IMR-90 (cell line): Measurements from ENCODE around the gene MPPED1. TPM values are rescaled to one million over a fixed set of nuclear protein-coding genes. Genes with fewer than 3 reads are reported as not detected.

Experiments used
- ATAC-seq: fragments of 200-7000 bp; cut with Tn5 transposase; 2 replicates; pipeline ENCODE4 v1.9.1; 2020; ENCODE audit warnings: low read depth, mild to moderate bottlenecking, moderate library complexity
- BruUV-seq: library from RNA; stranded (reverse); fragments of 400-500 nt; replicated peaks from 2 replicates; lab custom pipeline; 2021; lab: Mats Ljungman, UMichigan
- CTCF ChIA-PET: fragments of 300-600 bp; formaldehyde crosslinking; extraction: SDS; loops from one replicate; lab custom pipeline; 2021; ENCODE audit warnings: antibody characterized with exemption; lab: Yijun Ruan, JAX
- POLR2A ChIA-PET: fragments of 300-600 bp; sonication (Branson Sonifier 250); formaldehyde crosslinking; loops from one replicate; lab custom pipeline; 2022; ENCODE audit warnings: antibody characterized with exemption; ENCODE audit not compliant: unreplicated experiment; lab: Charles Lee
- DNase-seq: peaks from one replicate; pipeline ENCODE4 v3.0.0; 2013
- H2AFZ ChIP-seq: replicated peaks from 2 replicates; pipeline ENCODE3; 2013; ENCODE audit warnings: low read length, mild to moderate bottlenecking; ENCODE audit not compliant: poor library complexity
- H2AK5ac ChIP-seq: 2 replicates; pipeline ENCODE4 v1.6.1; 2013; ENCODE audit warnings: low read depth, low read length, inconsistent platforms
- H2AK9ac ChIP-seq: replicated peaks from 2 replicates; pipeline ENCODE3; 2013; ENCODE audit warnings: mild to moderate bottlenecking, low read depth, low read length, moderate library complexity; ENCODE audit not compliant: poor library complexity
- H2BK120ac ChIP-seq: 2 replicates; pipeline ENCODE4 v1.6.1; 2013; ENCODE audit warnings: low read depth, low read length, inconsistent platforms
- H2BK15ac ChIP-seq: 3 replicates; pipeline ENCODE4 v1.6.1; 2013; ENCODE audit warnings: low read depth, low read length, inconsistent platforms
- H2BK20ac ChIP-seq: 2 replicates; pipeline ENCODE4 v1.6.1; 2013; ENCODE audit warnings: low read depth, mild to moderate bottlenecking, inconsistent platforms, low read length, moderate library complexity
- H2BK5ac ChIP-seq: 2 replicates; pipeline ENCODE4 v1.6.1; 2013; ENCODE audit warnings: mild to moderate bottlenecking, low read depth, low read length, inconsistent platforms; ENCODE audit not compliant: poor library complexity, severe bottlenecking
- H3K14ac ChIP-seq: replicated peaks from 2 replicates; pipeline ENCODE4 v1.6.1; 2013; ENCODE audit warnings: low read depth, low read length, inconsistent platforms
- H3K18ac ChIP-seq: 2 replicates; pipeline ENCODE4 v1.6.1; 2013; ENCODE audit warnings: low read depth, low read length, control low read depth
- H3K23ac ChIP-seq: 2 replicates; pipeline ENCODE4 v1.6.1; 2013; ENCODE audit warnings: low read depth, low read length, inconsistent platforms
- H3K27ac ChIP-seq: 2 replicates; pipeline ENCODE4 v1.5.1; 2013; ENCODE audit warnings: mild to moderate bottlenecking, control low read depth, low read length; ENCODE audit not compliant: insufficient read depth
- H3K27me3 ChIP-seq: 2 replicates; pipeline ENCODE4 v1.6.1; 2013; ENCODE audit warnings: low read length; ENCODE audit not compliant: control insufficient read depth, insufficient read depth
- H3K36me3 ChIP-seq: 2 replicates; pipeline ENCODE4 v1.6.1; 2013; ENCODE audit warnings: low read length, mixed read lengths; ENCODE audit not compliant: control insufficient read depth, insufficient read depth
- H3K4ac ChIP-seq: 2 replicates; pipeline ENCODE4 v1.6.1; 2013; ENCODE audit warnings: low read depth, low read length, inconsistent platforms
- H3K4me1 ChIP-seq: 2 replicates; pipeline ENCODE4 v1.6.1; 2013; ENCODE audit warnings: low read length, mixed read lengths; ENCODE audit not compliant: control insufficient read depth, insufficient read depth
- H3K4me2 ChIP-seq: 2 replicates; pipeline ENCODE4 v1.6.1; 2013; ENCODE audit warnings: low read depth, mild to moderate bottlenecking, control low read depth, low read length, moderate library complexity
- H3K4me3 ChIP-seq: 2 replicates; pipeline ENCODE4 v1.5.1; 2013; ENCODE audit warnings: low read depth, mild to moderate bottlenecking, control low read depth, low read length, moderate library complexity; ENCODE audit not compliant: insufficient read depth
- H3K56ac ChIP-seq: 2 replicates; pipeline ENCODE4 v1.6.1; 2013; ENCODE audit warnings: low read length, inconsistent platforms; ENCODE audit not compliant: insufficient read depth; ENCODE audit errors: extremely low read depth
- H3K79me1 ChIP-seq, 2 experiments: 2 replicates each; pipeline ENCODE4 v1.6.1; 2013; ENCODE audit warnings: low read length in 2 of 2, inconsistent platforms in 1 of 2, low read depth in 1 of 2
- H3K9ac ChIP-seq: 2 replicates; pipeline ENCODE4 v1.6.1; 2013; ENCODE audit warnings: low read depth, low read length, control low read depth
- H3K9me1 ChIP-seq: 2 replicates; pipeline ENCODE4 v1.6.1; 2013; ENCODE audit warnings: low read length, inconsistent platforms; ENCODE audit not compliant: insufficient read depth
- H3K9me3 ChIP-seq: 2 replicates; pipeline ENCODE4 v1.6.1; 2013; ENCODE audit warnings: low read length; ENCODE audit not compliant: control insufficient read depth, insufficient read depth
- H4K20me1 ChIP-seq: 2 replicates; pipeline ENCODE4 v1.6.1; 2013; ENCODE audit warnings: low read length, inconsistent platforms; ENCODE audit not compliant: insufficient read depth
- H4K5ac ChIP-seq: 2 replicates; pipeline ENCODE4 v1.6.1; 2013; ENCODE audit warnings: mild to moderate bottlenecking, low read depth, low read length, control low read depth
- H4K8ac ChIP-seq, 2 experiments: 2 replicates each; pipeline ENCODE4 v1.6.1; 2013; ENCODE audit warnings: low read depth in 2 of 2, low read length in 2 of 2, control low read depth in 1 of 2, inconsistent platforms in 1 of 2
- H4K91ac ChIP-seq: 2 replicates; pipeline ENCODE4 v1.6.1; 2013; ENCODE audit warnings: low read depth, low read length, inconsistent platforms; ENCODE audit not compliant: insufficient read depth
- BHLHE40 ChIP-seq: fragments of 150-350 bp; IDR thresholded peaks from 2 replicates; pipeline ENCODE4 v1.6.1; 2016; ENCODE audit warnings: mild to moderate bottlenecking, low read depth, low read length
- CHD1 ChIP-seq: IDR thresholded peaks from 2 replicates; pipeline ENCODE4 v1.6.1; 2012; ENCODE audit warnings: low read depth, low read length, improper control_type of control experiment
- MXI1 ChIP-seq: IDR thresholded peaks from 2 replicates; pipeline ENCODE4 v1.6.1; 2012; ENCODE audit warnings: low read depth, mild to moderate bottlenecking, low read length, moderate library complexity, borderline replicate concordance
- NFE2L2 ChIP-seq: fragments of 150-350 bp; IDR thresholded peaks from 2 replicates; pipeline ENCODE4 v1.6.1; 2016; ENCODE audit warnings: low read depth, mild to moderate bottlenecking, low read length
- POLR2A ChIP-seq: IDR thresholded peaks from 2 replicates; pipeline ENCODE4 v1.6.1; 2012; ENCODE audit warnings: mild to moderate bottlenecking, low read depth, low read length
- RCOR1 ChIP-seq: IDR thresholded peaks from 2 replicates; pipeline ENCODE4 v1.6.1; 2012; ENCODE audit warnings: mild to moderate bottlenecking, low read length, improper control_type of control experiment; ENCODE audit not compliant: insufficient replicate concordance
- RFX5 ChIP-seq: IDR thresholded peaks from 2 replicates; pipeline ENCODE4 v1.8.0; 2012; ENCODE audit warnings: low read depth, mild to moderate bottlenecking, low read length, moderate library complexity
- SMC3 ChIP-seq: fragments of 150-350 bp; IDR thresholded peaks from 2 replicates; pipeline ENCODE4 v1.6.1; 2016; ENCODE audit warnings: low read depth, mild to moderate bottlenecking, antibody characterized with exemption, low read length, moderate library complexity
- WGBS, 2 experiments: methylation state at CpG; one replicate each; pipeline versions ENCODE4 v1.1.5 to v1.1.7; 2013; ENCODE audit warnings: missing lambda C conversion rate in 2 of 2; ENCODE audit not compliant: insufficient read length in 1 of 2; ENCODE audit errors: extremely low coverage in 2 of 2; 5-methylcytosine and 5-hydroxymethylcytosine counted together
- dilution Hi-C: fragments of 300-500 bp; cut with HindIII; formaldehyde crosslinking; loops from one replicate; pipeline ENCODE4 v1.14.3; 2018; ENCODE audit warnings: low sequenced_read_pairs; ENCODE audit not compliant: unreplicated experiment
- in situ Hi-C: fragments of 300-500 bp; cut with MboI; formaldehyde crosslinking; loops from 3 replicates; pipeline ENCODE4 v1.14.3; 2019; ENCODE audit warnings: low sequenced_read_pairs, inconsistent platforms, mixed read lengths
- intact Hi-C: fragments of 100-400 bp; cut with micrococcal nuclease; formaldehyde crosslinking; loops from 2 replicates; pipeline ENCODE4 v1.10.0; 2022
- polyA plus RNA-seq, 3 experiments: library from polyadenylated mRNA; depleted of rRNA; stranded (reverse); fragments of >200 nt; gene quantifications; 2 replicates each; pipeline ENCODE4 v1.2.3, GENCODE V29; 2012; ENCODE audit warnings: low replicate concordance in 1 of 3
- total RNA-seq: library from RNA; depleted of rRNA; stranded (reverse); fragments of >200 nt; gene quantifications from 2 replicates; pipeline ENCODE4 v1.2.3, GENCODE V29; 2012
- TF ChIP-seq, protein P1 (sequence below): fragments of 150-350 bp; IDR thresholded peaks from 2 replicates; pipeline ENCODE4 v1.6.1; 2017; ENCODE audit warnings: mild to moderate bottlenecking, antibody characterized with exemption, low read length, low read depth
- TF ChIP-seq, protein P2 (sequence below): conservative IDR thresholded peaks from 2 replicates; pipeline ENCODE4 v1.5.1; 2012; ENCODE audit warnings: mild to moderate bottlenecking, low read depth, low read length, improper control_type of control experiment

The MPPED1 gene
- total and polyA plus RNA-seq, 2 of the 4 experiments (the other 2 are of a cell fraction) = not detected

DNA sequence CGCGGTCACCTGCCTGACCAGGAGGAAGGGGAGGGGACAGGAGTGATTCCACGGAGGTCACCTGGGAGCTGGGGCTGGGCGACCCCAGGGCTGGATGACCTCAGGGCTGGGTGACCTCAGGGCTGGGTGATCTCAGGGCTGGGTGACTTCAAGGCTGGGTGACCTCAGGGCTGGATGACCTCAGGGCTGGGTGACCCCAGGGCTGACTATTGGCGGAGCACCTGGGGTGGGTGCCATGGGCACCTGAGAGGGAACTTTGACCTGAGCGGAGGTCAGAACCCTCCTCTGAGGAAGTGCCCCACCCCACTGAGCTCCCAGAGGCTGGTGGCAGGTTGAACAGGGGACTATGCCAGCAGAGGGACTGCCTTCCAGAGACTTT lies 11.8 kb upstream of the MPPED1 start:
- Histone ChIP-seq H2BK15ac (no peak overlapping the region), H3K23ac (no peak overlapping the region), H3K79me1 (no peaks in the 10 kb centered on the region), H3K9me1 (no peaks in the 10 kb centered on the region), H3K9ac (no peak overlapping the region), H3K4me3 (no peak overlapping the region), H4K91ac (no peak overlapping the region), H3K14ac (no peak overlapping the region), H4K5ac (no peak overlapping the region), H3K27me3 (peaks cover 6% of the 10 kb centered on the region; the same call in 1 of the 2 replicates), H4K20me1 (no peaks in the 10 kb centered on the region), H3K36me3 (no peaks in the 10 kb centered on the region), H3K9me3 (no peaks in the 10 kb centered on the region), H3K18ac (no peak overlapping the region), H3K4ac (no peak overlapping the region), H3K4me1 (no peaks in the 10 kb centered on the region), H2AFZ (no peak overlapping the region), H2AK9ac (no peak overlapping the region), H3K27ac (no peak overlapping the region), H2BK120ac (no peak overlapping the region), H4K8ac (no peak overlapping the region), H3K56ac (no peak overlapping the region), H2BK20ac (no peak overlapping the region), H2AK5ac (no peak overlapping the region), H3K4me2 (no peak overlapping the region), H2BK5ac (no peak overlapping the region)
- no TSS peak for BruUV-seq
- intact Hi-C loops (no loop called here), dilution Hi-C loops (no loop called here), in situ Hi-C loops (loop anchor here (25.0 kb wide), 1 partner anchor 1237 kb away; no protein-coding TSS in a partner anchor)
- no peak for DNase-seq
- ChIA-PET POLR2A (no interaction called here), CTCF (no interaction called here)
- ATAC-seq = no peak
- no peak for TF ChIP-seq RCOR1
- no peak for TF ChIP-seq NFE2L2
- TF ChIP-seq, protein P1, sequence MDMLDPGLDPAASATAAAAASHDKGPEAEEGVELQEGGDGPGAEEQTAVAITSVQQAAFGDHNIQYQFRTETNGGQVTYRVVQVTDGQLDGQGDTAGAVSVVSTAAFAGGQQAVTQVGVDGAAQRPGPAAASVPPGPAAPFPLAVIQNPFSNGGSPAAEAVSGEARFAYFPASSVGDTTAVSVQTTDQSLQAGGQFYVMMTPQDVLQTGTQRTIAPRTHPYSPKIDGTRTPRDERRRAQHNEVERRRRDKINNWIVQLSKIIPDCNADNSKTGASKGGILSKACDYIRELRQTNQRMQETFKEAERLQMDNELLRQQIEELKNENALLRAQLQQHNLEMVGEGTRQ = no peak
- no peak for TF ChIP-seq CHD1
- no peak for TF ChIP-seq SMC3
- no peak for TF ChIP-seq RFX5
- TF ChIP-seq MXI1 = no peak
- no peak for TF ChIP-seq BHLHE40
- TF ChIP-seq POLR2A = no peak
- TF ChIP-seq, protein P2, sequence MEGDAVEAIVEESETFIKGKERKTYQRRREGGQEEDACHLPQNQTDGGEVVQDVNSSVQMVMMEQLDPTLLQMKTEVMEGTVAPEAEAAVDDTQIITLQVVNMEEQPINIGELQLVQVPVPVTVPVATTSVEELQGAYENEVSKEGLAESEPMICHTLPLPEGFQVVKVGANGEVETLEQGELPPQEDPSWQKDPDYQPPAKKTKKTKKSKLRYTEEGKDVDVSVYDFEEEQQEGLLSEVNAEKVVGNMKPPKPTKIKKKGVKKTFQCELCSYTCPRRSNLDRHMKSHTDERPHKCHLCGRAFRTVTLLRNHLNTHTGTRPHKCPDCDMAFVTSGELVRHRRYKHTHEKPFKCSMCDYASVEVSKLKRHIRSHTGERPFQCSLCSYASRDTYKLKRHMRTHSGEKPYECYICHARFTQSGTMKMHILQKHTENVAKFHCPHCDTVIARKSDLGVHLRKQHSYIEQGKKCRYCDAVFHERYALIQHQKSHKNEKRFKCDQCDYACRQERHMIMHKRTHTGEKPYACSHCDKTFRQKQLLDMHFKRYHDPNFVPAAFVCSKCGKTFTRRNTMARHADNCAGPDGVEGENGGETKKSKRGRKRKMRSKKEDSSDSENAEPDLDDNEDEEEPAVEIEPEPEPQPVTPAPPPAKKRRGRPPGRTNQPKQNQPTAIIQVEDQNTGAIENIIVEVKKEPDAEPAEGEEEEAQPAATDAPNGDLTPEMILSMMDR = no peak
- WGBS, 2 experiments = 83% methylated on average over 1 of the region's 6 CpGs; no CpG with 5 or more reads in 1 of the 2 experiments
